ENCODE data around the gene TOMM6. TPM values are rescaled to one million over a fixed set of nuclear protein-coding genes. Genes with fewer than 3 reads are reported as not detected.

The TOMM6 gene
- total RNA-seq, 2 donors from 2014 or later: 130 to 172 TPM

DNA sequence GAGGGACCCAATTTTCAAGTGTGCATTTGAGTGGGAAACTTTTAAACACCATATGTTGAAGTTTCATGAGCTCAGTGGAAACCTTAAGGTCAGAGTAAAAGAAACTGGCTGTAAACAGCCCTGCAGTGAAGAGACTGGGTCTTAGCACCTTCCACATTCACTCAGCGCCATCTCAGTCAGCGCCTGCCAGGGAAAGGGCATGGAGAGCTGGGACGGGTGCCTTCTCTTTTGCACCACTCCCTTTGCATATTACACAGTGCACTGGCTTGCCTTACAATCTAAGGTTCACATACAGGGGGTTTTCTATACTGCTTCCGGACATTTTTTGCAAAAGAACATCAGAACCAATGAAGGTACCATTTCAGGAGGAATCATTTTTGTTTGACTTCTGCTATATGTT lies 4.5 kb downstream of the TOMM6 start:
- H3K4me3 ChIP-seq: no peak overlapping the region
- no peak for DNase-seq (ENCODE audit: low spot score)
- no peaks in the 10 kb centered on the region for H3K9me3 ChIP-seq
- no peaks in the 10 kb centered on the region for H3K27me3 ChIP-seq
- H3K4me1 ChIP-seq: peaks cover 0 to 30% of the 10 kb centered on the region in 2 donors
- H3K36me3 ChIP-seq: peaks cover 34% of the 10 kb centered on the region
- peak overlapping the region; percentile 55 to 71 for H3K27ac ChIP-seq
- no peak for TF ChIP-seq CTCF (IDR thresholded peaks at IDR 0.05)

DNA sequence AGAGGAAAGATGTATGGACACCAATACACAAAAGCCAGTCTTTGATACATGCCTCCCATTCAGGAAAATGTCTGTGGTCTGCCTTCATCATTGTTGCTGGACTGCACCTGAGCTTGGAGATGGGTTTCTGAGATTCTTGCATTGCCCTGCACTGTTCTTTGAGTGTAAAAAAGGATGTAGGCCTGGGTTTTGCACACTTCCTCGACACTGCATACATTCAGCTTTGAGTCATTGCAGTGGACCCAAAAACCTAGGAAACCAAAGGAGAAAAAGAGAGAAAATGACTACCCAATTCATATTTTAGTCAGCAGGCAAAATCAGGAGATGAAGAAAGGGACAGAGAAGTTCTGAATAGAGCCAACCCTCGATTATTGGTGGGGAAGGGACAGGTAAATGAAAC lies 9.0 kb downstream of the TOMM6 start:
- H3K36me3 ChIP-seq: peaks cover 23% of the 10 kb centered on the region
- H3K9me3 ChIP-seq: no peaks in the 10 kb centered on the region
- no peak overlapping the region for H3K27ac ChIP-seq
- no peak for TF ChIP-seq CTCF (IDR thresholded peaks at IDR 0.05)
- peaks cover 0 to 14% of the 10 kb centered on the region in 2 donors for H3K4me1 ChIP-seq
- no peaks in the 10 kb centered on the region for H3K27me3 ChIP-seq
- H3K4me3 ChIP-seq: no peak overlapping the region
- no peak for DNase-seq (ENCODE audit: low spot score)

DNA sequence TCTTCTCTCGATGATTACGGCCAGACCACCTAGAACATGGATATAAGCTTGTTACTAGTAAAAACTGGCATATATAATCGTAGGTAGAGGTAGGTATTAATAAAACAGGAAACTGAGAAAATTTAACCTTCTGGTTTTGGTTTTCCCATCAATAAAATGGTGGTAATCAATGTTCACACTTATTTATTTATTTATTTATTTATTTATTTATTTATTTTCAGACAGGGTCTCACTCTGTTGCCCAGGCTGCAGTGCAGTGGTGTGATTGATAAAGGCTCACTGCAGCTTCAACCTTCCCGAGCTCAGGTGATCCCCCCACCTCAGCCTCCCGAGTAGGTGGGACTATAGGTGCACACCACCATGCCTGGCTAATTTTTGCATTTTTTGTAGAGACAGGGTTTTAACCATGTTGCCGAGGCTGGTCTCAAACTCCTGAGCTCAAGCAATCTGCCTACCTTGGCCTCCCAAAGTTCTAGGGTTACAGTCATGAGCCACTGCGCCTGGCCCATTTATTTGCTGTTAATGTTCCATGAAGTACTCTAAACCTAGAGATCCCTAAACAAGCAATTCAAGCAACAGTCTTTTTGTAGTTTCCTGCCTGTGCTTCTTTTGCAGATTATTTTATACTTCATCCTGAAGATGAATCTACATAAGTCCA lies 11.5 kb downstream of the TOMM6 start:
- H3K4me3 ChIP-seq: no peak overlapping the region
- no peak overlapping the region for H3K27ac ChIP-seq
- H3K9me3 ChIP-seq: no peaks in the 10 kb centered on the region
- H3K36me3 ChIP-seq: peaks cover 11% of the 10 kb centered on the region
- DNase-seq (ENCODE audit: low spot score): no peak
- H3K4me1 ChIP-seq: no peaks in the 10 kb centered on the region
- TF ChIP-seq CTCF (IDR thresholded peaks at IDR 0.05): no peak
- H3K27me3 ChIP-seq: no peaks in the 10 kb centered on the region

DNA sequence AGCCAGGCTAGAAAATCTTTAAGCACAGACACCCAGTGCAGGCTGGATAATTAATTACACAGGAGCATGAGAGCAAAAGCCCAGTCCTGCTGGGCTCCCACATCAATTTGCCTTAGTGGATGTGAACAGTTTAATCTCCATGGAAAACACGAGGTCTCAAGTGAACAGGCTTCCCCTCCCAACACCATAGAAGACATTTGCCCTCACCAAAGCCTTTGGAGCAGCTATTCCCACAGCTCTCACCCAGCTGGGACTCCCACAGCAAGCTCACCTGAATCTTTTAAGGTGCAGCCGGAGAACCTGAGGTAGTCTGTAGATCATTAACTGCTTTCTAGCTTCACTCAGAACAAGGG lies 12.0 kb downstream of the TOMM6 start:
- Histone ChIP-seq H3K4me3 (no peak overlapping the region), H3K27ac (no peak overlapping the region), H3K36me3 (peaks cover 11% of the 10 kb centered on the region), H3K9me3 (no peaks in the 10 kb centered on the region), H3K4me1 (no peaks in the 10 kb centered on the region), H3K27me3 (no peaks in the 10 kb centered on the region)
- no peak for TF ChIP-seq CTCF (IDR thresholded peaks at IDR 0.05)
- DNase-seq (ENCODE audit: low spot score): no peak

GRCh38 chr6:41801380-41801779 lies 13.9 kb downstream of the TOMM6 start:
- H3K9me3 ChIP-seq: no peaks in the 10 kb centered on the region

More at GRCh38 chr6:41801380-41801779, 13.9 kb downstream of the TOMM6 start:
- no peak for DNase-seq (ENCODE audit: low spot score)
- Histone ChIP-seq H3K4me3 (no peak overlapping the region), H3K27me3 (no peaks in the 10 kb centered on the region), H3K4me1 (no peaks in the 10 kb centered on the region), H3K27ac (no peak overlapping the region), H3K36me3 (peaks cover 24% of the 10 kb centered on the region)
- TF ChIP-seq CTCF (IDR thresholded peaks at IDR 0.05): peak in 1 of 2 donors; percentile 47
